Gastrocnemius medialis (tissue), 4 donors: ENCODE data around the gene MYO16. TPM values are rescaled to one million over a fixed set of nuclear protein-coding genes. Genes with fewer than 3 reads are reported as not detected.

Experiments used
- ATAC-seq, 2 donors: fragments of 150-250 bp; one replicate each; pipeline ENCODE4 v1.9.1; 2016
- DNase-seq, 2 donors: peaks; one replicate each; pipeline ENCODE4 v3.0.0-alpha.2; 2019
- H3K27ac ChIP-seq, 4 donors: fragments of 200-600 bp; sonication (generic); 1 replicate in 1 of 4; 2 replicates in 3 of 4; pipeline ENCODE4 v1.5.1; 2016 to 2018; ENCODE audit warnings: mild to moderate bottlenecking in 2 of 4, moderate library complexity in 1 of 4
- H3K27me3 ChIP-seq, 3 donors: fragments of 200-600 bp; sonication (generic) in 2 of 3; 1 replicate in 1 of 3; 2 replicates in 2 of 3; pipeline versions ENCODE4 v1.5.1 to v1.6.0; 2016 to 2019; ENCODE audit warnings: mild to moderate bottlenecking in 1 of 3, moderate library complexity in 1 of 3
- H3K36me3 ChIP-seq, 2 donors: fragments of 200-600 bp; sonication (generic) in 1 of 2; one replicate each; pipeline ENCODE4 v1.5.1; 2017 to 2018
- H3K4me1 ChIP-seq, 2 donors: fragments of 200-600 bp; sonication (generic) in 1 of 2; one replicate each; pipeline ENCODE4 v1.5.1; 2016 to 2017; ENCODE audit warnings: mild to moderate bottlenecking in 2 of 2
- H3K4me3 ChIP-seq, 4 donors: fragments of 200-600 bp; sonication (generic) in 3 of 4; 1 replicate in 1 of 4; 2 replicates in 3 of 4; pipeline ENCODE4 v1.5.1; 2016 to 2019; ENCODE audit warnings: mild to moderate bottlenecking in 2 of 4
- H3K9me3 ChIP-seq, 3 donors: fragments of 200-600 bp; sonication (generic) in 2 of 3; 1 replicate in 1 of 3; 2 replicates in 2 of 3; pipeline ENCODE4 v1.5.1; 2016 to 2019
- POLR2A ChIP-seq, 2 donors: fragments of 450-650 bp; IDR thresholded peaks; one replicate each; pipeline ENCODE4 v1.6.1; 2017; ENCODE audit warnings: antibody characterized with exemption in 2 of 2, mild to moderate bottlenecking in 2 of 2, moderate library complexity in 2 of 2
- in situ Hi-C, 4 donors: fragments of 200-750 bp; cut with MboI; loops; one replicate each; pipeline versions ENCODE4 v1.15.0 to v1.8.0; 2017; ENCODE audit warnings: low sequenced_read_pairs in 4 of 4
- intact Hi-C: fragments of 100-400 bp; cut with DNase I; formaldehyde crosslinking; loops from one replicate; pipeline ENCODE4 v1.15.1; 2023; ENCODE audit warnings: low total_unique reads
- total RNA-seq, 4 donors: library from RNA; depleted of rRNA; stranded (reverse); fragments of >200 nt; gene quantifications; one replicate each; pipeline versions ENCODE4 v1.1.0 to v1.2.3, GENCODE V29; 2016
- TF ChIP-seq, protein P1 (sequence below), 5 experiments: fragments of 450-650 bp in 3 of 5; fragments of 200-600 bp in 2 of 5; sonication (generic) in 2 of 5; IDR thresholded peaks in 4 of 5; conservative IDR thresholded peaks in 1 of 5; 1 replicate in 4 of 5; 2 replicates in 1 of 5; pipeline ENCODE4 v1.5.1; 2016 to 2019; ENCODE audit warnings: antibody characterized with exemption in 5 of 5, mild to moderate bottlenecking in 3 of 5, moderate library complexity in 3 of 5

MYO16 gene
- total RNA-seq = under 1 TPM in 1 of 4 donors, not detected in 3; 0.02 TPM

- TF ChIP-seq POLR2A (IDR thresholded peaks at IDR 0.05) = no peak
- TF ChIP-seq, protein P1, sequence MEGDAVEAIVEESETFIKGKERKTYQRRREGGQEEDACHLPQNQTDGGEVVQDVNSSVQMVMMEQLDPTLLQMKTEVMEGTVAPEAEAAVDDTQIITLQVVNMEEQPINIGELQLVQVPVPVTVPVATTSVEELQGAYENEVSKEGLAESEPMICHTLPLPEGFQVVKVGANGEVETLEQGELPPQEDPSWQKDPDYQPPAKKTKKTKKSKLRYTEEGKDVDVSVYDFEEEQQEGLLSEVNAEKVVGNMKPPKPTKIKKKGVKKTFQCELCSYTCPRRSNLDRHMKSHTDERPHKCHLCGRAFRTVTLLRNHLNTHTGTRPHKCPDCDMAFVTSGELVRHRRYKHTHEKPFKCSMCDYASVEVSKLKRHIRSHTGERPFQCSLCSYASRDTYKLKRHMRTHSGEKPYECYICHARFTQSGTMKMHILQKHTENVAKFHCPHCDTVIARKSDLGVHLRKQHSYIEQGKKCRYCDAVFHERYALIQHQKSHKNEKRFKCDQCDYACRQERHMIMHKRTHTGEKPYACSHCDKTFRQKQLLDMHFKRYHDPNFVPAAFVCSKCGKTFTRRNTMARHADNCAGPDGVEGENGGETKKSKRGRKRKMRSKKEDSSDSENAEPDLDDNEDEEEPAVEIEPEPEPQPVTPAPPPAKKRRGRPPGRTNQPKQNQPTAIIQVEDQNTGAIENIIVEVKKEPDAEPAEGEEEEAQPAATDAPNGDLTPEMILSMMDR (IDR thresholded peaks at IDR 0.05 in 4 of 5, conservative IDR thresholded peaks at IDR 0.05 in 1 of 5) = no peak
- H3K27me3 ChIP-seq = no peaks in the 10 kb centered on the region
Measured at GRCh38 chr13:108629181-108629752, at the start of gene MYO16. Gene MYO16 (plus strand): TSS chr13:108629611. CDS start chr13:108629845, 234 bp downstream.

DNA sequence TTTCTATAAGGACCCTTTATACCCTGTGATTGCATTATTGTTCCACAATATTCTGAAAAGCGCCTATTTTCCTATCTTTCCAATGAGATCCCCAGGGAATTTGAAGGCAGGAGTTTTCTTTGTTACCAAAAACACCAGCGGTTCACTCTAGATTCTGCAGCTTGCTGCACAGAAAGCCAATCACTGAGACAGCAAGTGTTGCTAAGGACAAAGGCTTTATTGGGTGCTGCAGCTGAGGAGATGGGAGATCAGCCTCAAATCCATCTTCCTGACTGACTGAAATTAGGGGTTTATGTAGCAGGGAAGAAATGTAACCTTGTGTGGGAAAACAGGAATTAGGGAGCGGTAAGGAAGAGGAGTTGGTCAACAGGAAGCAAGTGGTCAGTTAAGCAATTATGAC lies 42.6 kb upstream of the MYO16 start:
- H3K36me3 ChIP-seq = no peaks in the 10 kb centered on the region
- in situ Hi-C loops = no loop called here
- H3K4me1 ChIP-seq = no peaks in the 10 kb centered on the region
- intact Hi-C loops = no loop called here
- no peak for TF ChIP-seq POLR2A (IDR thresholded peaks at IDR 0.05)
- TF ChIP-seq, protein P1 (IDR thresholded peaks at IDR 0.05 in 4 of 5, conservative IDR thresholded peaks at IDR 0.05 in 1 of 5) = no peak
- H3K4me3 ChIP-seq = no peak overlapping the region
- H3K27ac ChIP-seq = no peak overlapping the region
- H3K27me3 ChIP-seq = no peaks in the 10 kb centered on the region
- H3K9me3 ChIP-seq = no peaks in the 10 kb centered on the region
- ATAC-seq (no peak), DNase-seq (no peak)

More at GRCh38 chr13:108629181-108629752, at the start of gene MYO16:
- no peaks in the 10 kb centered on the region for H3K36me3 ChIP-seq
- in situ Hi-C loops = no loop called here
- intact Hi-C loops = no loop called here
- no peak within 1 kb of the TSS for H3K27ac ChIP-seq
- DNase-seq = no peak
- no peaks in the 10 kb centered on the region for H3K4me1 ChIP-seq
- no peak within 1 kb of the TSS for H3K4me3 ChIP-seq
- no peak for ATAC-seq
- no peaks in the 10 kb centered on the region for H3K9me3 ChIP-seq

DNA sequence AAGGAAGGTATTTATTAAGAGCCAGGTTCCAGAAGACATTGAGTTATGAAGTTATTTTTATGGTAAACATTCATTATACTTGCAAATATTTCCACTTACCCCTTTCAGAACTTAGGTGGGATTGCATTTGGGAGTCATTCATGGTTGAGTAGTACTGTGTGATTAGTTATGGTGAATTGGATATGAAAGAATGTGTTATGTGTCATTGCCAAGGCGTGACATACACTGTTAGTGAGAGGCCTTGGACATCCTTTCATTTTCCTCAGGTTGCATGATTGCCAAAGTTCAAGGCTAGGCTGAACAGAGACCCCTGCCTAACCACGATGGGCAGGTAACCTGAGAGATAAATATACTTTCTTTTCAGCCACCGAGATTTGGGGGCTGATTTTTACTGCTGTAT lies 40.9 kb upstream of the MYO16 start:
- no peak for DNase-seq
- TF ChIP-seq POLR2A (IDR thresholded peaks at IDR 0.05) = no peak
- TF ChIP-seq, protein P1 (IDR thresholded peaks at IDR 0.05 in 4 of 5, conservative IDR thresholded peaks at IDR 0.05 in 1 of 5) = no peak
- Histone ChIP-seq H3K27ac (no peak overlapping the region), H3K36me3 (no peaks in the 10 kb centered on the region), H3K4me1 (no peaks in the 10 kb centered on the region), H3K9me3 (no peaks in the 10 kb centered on the region), H3K4me3 (no peak overlapping the region), H3K27me3 (no peaks in the 10 kb centered on the region)
- no peak for ATAC-seq
- in situ Hi-C loops (no loop called here), intact Hi-C loops (no loop called here)

GRCh38 chr13:108594153-108594552 lies 35.3 kb upstream of the MYO16 start:
- H3K4me3 ChIP-seq = no peak overlapping the region
- ATAC-seq (no peak), DNase-seq (no peak)
- no peaks in the 10 kb centered on the region for H3K36me3 ChIP-seq
- no peaks in the 10 kb centered on the region for H3K27me3 ChIP-seq
- H3K27ac ChIP-seq = no peak overlapping the region
- H3K9me3 ChIP-seq = no peaks in the 10 kb centered on the region
- TF ChIP-seq POLR2A (IDR thresholded peaks at IDR 0.05) = no peak
- intact Hi-C loops = no loop called here
- in situ Hi-C loops = no loop called here
- no peaks in the 10 kb centered on the region for H3K4me1 ChIP-seq

DNA sequence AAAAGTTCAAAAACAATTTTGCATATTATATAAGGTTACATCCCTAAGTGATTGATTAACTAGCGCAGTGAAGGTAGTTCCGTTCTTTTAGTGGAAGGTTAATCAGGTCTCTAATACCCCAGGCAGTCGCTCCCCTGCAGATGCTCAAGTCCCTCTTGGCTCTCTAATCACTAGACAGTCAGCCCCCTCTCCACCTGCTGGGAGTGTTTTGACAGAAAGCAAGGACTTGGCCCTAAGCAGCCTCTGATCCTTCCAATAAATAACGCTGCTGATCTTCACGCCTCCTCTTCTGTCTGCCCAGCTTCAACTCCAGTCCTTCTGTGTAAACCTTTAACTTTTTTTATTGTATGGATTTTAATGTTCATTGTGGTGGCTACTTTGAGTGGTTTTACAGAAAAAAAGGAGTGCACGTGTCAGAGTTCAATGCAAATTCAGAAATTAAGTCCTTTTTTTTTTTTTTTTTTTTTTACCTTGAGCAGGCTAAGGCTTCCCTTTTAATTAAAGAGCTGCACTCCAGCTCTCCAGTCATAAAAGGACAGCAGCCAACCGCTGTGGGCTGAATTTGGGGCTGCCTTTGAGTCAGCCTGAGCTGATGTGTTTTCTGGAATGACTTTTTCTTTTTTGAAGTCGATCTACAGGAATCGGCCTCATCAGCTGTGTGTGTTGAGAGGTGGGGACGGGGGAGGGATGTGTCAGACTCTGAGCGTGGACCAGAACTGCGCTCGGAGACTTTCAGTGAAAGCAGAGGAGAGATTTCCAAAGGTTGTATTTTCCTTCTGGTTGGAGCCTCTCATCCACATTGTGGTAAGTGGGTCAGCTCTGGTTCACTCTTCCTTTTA lies 33.8 kb upstream of the MYO16 start:
- Histone ChIP-seq H3K4me3 (no peak overlapping the region), H3K9me3 (no peaks in the 10 kb centered on the region), H3K36me3 (no peaks in the 10 kb centered on the region), H3K27ac (no peak overlapping the region), H3K27me3 (no peaks in the 10 kb centered on the region), H3K4me1 (no peaks in the 10 kb centered on the region)
- intact Hi-C loops = no loop called here
- DNase-seq = no peak
- ATAC-seq = no peak
- no peak for TF ChIP-seq POLR2A (IDR thresholded peaks at IDR 0.05)
- TF ChIP-seq, protein P1 (IDR thresholded peaks at IDR 0.05 in 4 of 5, conservative IDR thresholded peaks at IDR 0.05 in 1 of 5) = no peak
- in situ Hi-C loops = no loop called here
